GM15510 (cell line): ENCODE results near the gene ADGRD1.

ENCODE experiments used
- POLR2A ChIP-seq: IDR thresholded peaks from 3 replicates; pipeline ENCODE4 v1.6.1; 2011; ENCODE audit warnings: borderline replicate concordance; ENCODE audit not compliant: insufficient read length; ENCODE audit errors: extremely low read depth

Gene ADGRD1

DNA sequence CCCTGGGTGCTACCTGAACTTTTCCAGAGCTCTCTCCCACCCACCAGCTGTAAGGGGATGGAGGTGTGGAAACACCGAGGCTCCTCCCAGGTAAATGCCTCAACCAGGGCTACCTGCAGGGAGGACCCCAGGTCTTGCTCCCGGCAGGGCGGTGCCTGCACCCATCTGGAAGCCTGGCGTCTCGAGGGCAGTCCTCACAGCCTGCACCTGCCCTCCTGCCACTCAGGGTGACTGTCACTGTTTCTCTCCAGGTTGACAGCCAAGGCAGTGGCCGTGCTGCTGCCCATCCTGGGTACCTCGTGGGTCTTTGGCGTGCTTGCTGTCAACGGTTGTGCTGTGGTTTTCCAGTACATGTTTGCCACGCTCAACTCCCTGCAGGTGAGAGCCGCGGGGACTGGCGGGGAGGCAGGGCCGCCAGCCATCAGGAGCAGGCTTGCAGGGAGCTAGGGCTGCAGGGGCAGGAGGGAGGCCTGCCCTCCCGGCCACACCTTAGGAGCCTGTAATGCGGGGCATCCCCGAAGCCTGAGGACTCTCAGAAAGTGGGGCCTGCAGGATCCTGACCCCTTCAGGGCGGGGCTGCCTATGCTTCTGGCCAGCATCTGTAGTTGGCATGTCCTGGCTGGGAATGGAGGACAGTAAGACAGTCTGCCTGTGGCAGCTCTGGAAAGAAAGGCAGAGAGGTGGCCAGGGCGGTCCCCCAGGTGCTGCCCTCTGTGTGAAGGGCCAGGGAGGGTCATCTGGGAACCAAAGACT is 182.3 kb downstream of the ADGRD1 start:
- TF ChIP-seq POLR2A, result no peak

GRCh38 chr12:131136539-131136872 is 182.8 kb downstream of the ADGRD1 start:
- TF ChIP-seq POLR2A, result no peak

DNA sequence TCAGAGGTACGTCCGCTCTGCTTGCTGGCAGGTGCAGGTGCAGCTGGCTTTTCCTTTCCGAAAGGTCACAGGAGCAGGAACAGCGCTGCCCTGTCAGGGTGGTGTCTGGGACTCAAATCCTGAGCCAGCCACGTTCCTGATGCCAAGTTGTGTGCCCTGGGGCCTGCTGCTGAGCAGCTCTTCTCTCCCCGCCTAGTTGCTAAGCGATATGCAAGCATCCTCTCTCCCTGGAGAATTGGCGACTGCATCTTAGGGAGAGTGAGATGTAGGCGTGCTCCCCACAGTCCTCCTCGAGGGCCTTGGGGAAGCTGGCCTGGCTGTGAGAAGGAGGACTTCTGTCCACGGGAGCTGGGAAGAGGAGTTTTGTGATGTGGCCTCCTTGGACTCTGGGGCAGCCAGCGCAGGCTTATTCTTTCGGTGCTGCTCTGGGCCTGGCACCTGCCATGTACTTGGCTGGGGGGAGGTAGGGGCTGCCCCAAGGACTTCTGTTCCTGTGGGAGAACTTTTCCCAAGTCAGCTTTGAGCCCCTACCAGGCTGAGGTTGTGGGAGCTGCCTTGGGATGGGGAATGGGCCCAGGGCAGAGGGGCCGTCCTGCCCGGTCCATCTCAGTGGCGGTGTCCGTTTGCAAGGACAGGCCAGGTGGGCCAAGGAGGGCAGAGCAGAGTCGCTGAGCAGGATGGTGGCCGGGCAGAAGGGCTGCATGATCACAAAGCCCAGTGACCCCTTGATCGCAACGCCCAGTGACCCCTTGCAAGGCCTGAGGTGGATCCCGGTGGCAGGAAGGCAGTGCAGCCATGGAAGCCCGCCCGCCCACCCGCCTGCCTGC is 183.5 kb downstream of the ADGRD1 start:
- no peak for TF ChIP-seq POLR2A

- no peak for TF ChIP-seq POLR2A
These were observed 184.3 kb downstream of the ADGRD1 start for GRCh38 chr12:131137836-131138637.

- no peak for TF ChIP-seq POLR2A
These were observed 185.1 kb downstream of the ADGRD1 start for GRCh38 chr12:131138638-131139362.

GRCh38 chr12:131139363-131140068 is 185.8 kb downstream of the ADGRD1 start:
- TF ChIP-seq POLR2A, result no peak

DNA sequence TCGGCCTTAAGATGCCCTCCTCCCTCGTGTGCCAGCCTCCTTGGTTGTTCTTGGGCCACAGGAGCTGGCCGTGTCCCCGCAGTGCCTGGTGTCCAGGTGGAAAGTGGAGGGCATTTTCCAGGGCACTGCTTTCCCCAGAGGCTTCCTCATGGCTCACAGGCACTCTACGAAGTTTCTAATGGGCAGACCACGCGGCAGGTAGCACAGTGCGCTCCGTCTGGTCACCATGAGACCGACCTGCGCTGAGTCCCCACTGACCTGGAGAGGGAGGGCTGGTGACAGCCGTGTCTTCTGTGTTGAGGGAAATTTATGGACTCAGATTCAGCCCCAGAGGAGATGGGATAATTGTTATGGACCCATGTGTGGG is 186.3 kb downstream of the ADGRD1 start:
- no peak for TF ChIP-seq POLR2A

GRCh38 chr12:131140697-131141096 is 187.0 kb downstream of the ADGRD1 start:
- TF ChIP-seq POLR2A, result no peak

- no peak for TF ChIP-seq POLR2A
These were observed 187.8 kb downstream of the ADGRD1 start for GRCh38 chr12:131141514-131141913.

DNA sequence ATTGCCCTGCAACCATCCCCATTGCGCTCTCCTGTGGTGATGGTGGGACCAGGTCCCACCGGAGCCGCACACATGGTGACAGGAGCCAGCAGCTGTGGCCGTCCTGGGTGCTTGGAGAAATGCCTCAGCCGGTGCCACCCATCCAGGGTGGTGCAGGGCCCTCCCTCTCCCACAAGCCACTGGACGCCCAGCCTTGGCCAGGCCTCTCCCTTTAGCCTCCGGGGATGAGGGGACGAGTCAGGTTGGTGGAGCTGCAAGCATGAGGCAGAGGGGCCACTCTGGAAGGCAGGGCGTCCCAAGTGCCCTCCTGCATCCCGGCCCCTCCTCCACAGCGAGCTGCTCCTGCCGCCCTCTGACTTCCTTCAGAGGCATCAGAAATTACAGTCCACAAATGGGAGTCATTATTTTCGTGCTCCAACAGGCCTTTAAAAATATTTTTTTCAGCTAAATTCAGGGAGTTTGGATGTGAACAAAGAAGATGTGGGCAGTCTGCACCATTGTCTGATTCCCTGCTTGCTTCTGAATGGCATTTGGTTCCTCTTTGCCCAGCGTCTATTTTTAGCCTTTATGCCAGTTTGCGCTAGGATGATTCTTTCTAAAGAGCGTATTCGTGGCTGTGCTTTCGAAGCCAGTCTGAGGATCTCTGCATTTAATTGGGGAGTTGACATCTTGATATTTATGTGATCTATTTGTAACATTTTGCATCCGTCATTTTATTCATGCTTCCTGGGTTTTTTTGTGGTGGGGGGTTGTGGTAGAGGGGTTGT is 189.4 kb downstream of the ADGRD1 start:
- TF ChIP-seq POLR2A, result no peak

DNA sequence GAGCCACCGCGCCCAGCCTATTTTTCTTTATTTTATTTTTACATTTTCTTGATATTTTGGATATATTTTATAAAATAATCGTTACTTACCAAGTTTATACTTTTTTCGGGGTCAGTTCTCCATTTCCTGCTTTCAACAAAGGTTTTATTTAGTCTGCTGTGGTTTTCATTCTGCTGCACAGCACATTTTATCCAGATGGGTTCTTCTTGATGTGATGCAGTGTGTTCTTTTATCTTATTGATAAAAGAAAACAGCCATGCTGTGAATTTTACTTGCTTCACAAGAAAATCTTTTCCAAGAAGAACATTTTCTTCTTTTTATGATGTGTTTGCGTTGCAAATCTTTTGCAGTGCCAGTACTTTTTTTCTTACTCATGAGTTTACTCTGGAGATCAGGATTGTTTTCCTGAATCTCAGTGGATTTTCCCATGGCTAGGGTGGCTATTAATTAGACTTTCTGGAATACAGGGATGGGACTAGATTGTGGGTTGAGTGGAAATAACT is 192.5 kb downstream of the ADGRD1 start:
- TF ChIP-seq POLR2A, result no peak

- no peak for TF ChIP-seq POLR2A
These were observed 193.6 kb downstream of the ADGRD1 start for GRCh38 chr12:131147293-131147692.

GRCh38 chr12:131147894-131148293 is 194.2 kb downstream of the ADGRD1 start:
- no peak for TF ChIP-seq POLR2A
